Breast epithelium (tissue), 3 donors: ENCODE results near the gene TESMIN.

Source experiments
- POLR2A ChIP-seq: fragments of 450-650 bp; IDR thresholded peaks from one replicate; pipeline ENCODE4 v1.6.1; 2016; ENCODE audit warnings: antibody characterized with exemption, mild to moderate bottlenecking, moderate library complexity
- POLR2AphosphoS5 ChIP-seq, 3 donors: sonication (generic); formaldehyde crosslinking; IDR thresholded peaks; one replicate each; pipeline ENCODE4 v1.6.1; 2017; ENCODE audit warnings: antibody characterized with exemption in 3 of 3
- TF ChIP-seq, protein P1 (sequence below), 3 donors: fragments of 450-650 bp; IDR thresholded peaks; one replicate each; pipeline ENCODE4 v1.5.1; 2016 to 2017; ENCODE audit warnings: antibody characterized with exemption in 3 of 3, mild to moderate bottlenecking in 3 of 3, moderate library complexity in 3 of 3

DNA sequence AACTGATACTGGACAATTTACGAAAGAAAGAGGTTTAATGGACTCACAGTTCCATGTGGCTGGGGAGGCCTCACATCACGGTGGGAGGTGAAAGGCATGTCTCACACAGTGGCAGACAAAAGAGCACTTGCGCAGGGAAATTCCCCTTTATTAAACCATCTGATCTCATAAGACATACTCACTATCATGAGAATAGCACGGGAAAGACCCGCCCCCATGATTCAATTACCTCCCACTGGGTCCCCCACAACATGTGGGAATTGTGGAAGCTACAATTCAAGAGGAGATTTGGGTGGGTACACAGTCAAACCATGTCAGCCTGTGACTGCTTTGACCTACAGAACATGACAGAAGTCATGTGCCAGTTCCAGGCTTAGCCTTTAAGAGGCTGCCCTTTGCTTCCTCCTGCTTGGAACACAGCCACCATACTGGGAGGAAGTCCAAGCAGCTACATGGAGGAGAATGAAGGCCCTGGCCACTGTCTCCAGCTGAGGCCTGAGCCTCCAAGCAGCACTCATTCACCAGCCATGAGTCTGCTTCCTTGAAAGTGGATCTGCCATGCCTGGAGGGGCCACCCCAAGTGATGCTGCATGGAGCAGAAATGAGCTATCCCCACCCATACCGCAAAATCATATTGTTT is 77.9 kb downstream of the TESMIN start:
- TF ChIP-seq, protein P1, sequence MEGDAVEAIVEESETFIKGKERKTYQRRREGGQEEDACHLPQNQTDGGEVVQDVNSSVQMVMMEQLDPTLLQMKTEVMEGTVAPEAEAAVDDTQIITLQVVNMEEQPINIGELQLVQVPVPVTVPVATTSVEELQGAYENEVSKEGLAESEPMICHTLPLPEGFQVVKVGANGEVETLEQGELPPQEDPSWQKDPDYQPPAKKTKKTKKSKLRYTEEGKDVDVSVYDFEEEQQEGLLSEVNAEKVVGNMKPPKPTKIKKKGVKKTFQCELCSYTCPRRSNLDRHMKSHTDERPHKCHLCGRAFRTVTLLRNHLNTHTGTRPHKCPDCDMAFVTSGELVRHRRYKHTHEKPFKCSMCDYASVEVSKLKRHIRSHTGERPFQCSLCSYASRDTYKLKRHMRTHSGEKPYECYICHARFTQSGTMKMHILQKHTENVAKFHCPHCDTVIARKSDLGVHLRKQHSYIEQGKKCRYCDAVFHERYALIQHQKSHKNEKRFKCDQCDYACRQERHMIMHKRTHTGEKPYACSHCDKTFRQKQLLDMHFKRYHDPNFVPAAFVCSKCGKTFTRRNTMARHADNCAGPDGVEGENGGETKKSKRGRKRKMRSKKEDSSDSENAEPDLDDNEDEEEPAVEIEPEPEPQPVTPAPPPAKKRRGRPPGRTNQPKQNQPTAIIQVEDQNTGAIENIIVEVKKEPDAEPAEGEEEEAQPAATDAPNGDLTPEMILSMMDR (IDR thresholded peaks at IDR 0.05): no peak
- no peak for TF ChIP-seq POLR2A
- TF ChIP-seq POLR2AphosphoS5 (IDR thresholded peaks at IDR 0.05): no peak
